Endothelial cell of umbilical vein (primary cell): ENCODE data around the gene ZFYVE9. TPM values are rescaled to one million over a fixed set of nuclear protein-coding genes. Genes with fewer than 3 reads are reported as not detected.
"Not testable (repeated sequence)": the region's sequence is repeated elsewhere in the genome, so short reads cannot be mapped to it uniquely, and the experiment has no call there.

Experiments used
- BruUV-seq: library from RNA; stranded (reverse); fragments of 400-500 nt; replicated peaks from 2 replicates; lab custom pipeline; 2021; lab: Mats Ljungman, UMichigan
- CTCF ChIA-PET: fragments of 300-600, 350-600 bp; sonication (Branson Sonifier 250); formaldehyde crosslinking; loops from one replicate; lab custom pipeline; 2021; ENCODE audit warnings: antibody characterized with exemption, inconsistent platforms; lab: Charles Lee
- POLR2A ChIA-PET: fragments of 300-600, 350-600 bp; sonication (Branson Sonifier 250); formaldehyde crosslinking; loops from one replicate; lab custom pipeline; 2021; ENCODE audit warnings: antibody characterized with exemption, inconsistent platforms; lab: Charles Lee
- DNase-seq: peaks from one replicate; pipeline ENCODE4 v3.0.0-alpha.2; 2011; ENCODE audit warnings: low read depth, low spot score
- FAIRE-seq: peaks from 2 replicates; lab custom pipeline; 2011; peaks lifted over from hg19 to GRCh38; lab: Jason Lieb, UNC
- H2AFZ ChIP-seq: 2 replicates; pipeline ENCODE4 v1.6.0; 2012; ENCODE audit warnings: low read depth, low read length, control low read depth, inconsistent platforms
- H3K27ac ChIP-seq: 2 replicates; pipeline ENCODE4 v1.5.1; 2011; ENCODE audit warnings: low read depth, mild to moderate bottlenecking, control low read depth, low read length, moderate library complexity; ENCODE audit not compliant: insufficient read depth
- H3K27me3 ChIP-seq, 2 experiments: 2 replicates each; pipeline versions ENCODE4 v1.6.0 to v1.6.1; 2011; ENCODE audit warnings: low read length in 2 of 2, mixed read lengths in 1 of 2; ENCODE audit not compliant: control insufficient read depth in 2 of 2, insufficient read depth in 2 of 2
- H3K36me3 ChIP-seq, 2 experiments: 2 replicates in 1 of 2; 3 replicates in 1 of 2; pipeline ENCODE4 v1.5.1; 2011; ENCODE audit warnings: low read length in 2 of 2, mild to moderate bottlenecking in 1 of 2, moderate library complexity in 1 of 2; ENCODE audit not compliant: control insufficient read depth in 2 of 2, insufficient read depth in 2 of 2; ENCODE audit errors: extremely low read depth in 1 of 2
- H3K4me1 ChIP-seq: 3 replicates; pipeline ENCODE4 v1.5.1; 2011; ENCODE audit warnings: mild to moderate bottlenecking, low read length; ENCODE audit not compliant: control insufficient read depth, insufficient read depth; ENCODE audit errors: extremely low read depth
- H3K4me2 ChIP-seq: 2 replicates; pipeline ENCODE4 v1.6.1; 2011; ENCODE audit warnings: low read length, control low read depth, mixed read lengths; ENCODE audit not compliant: insufficient read depth
- H3K4me3 ChIP-seq, 3 experiments: fragments of 200-600 bp in 1 of 3; sonication (generic), shearing (Covaris generic) in 1 of 3; replicated peaks in 1 of 3; 2 replicates each; pipeline ENCODE4 v1.5.1; 2011 to 2016; ENCODE audit warnings: control low read depth in 3 of 3, low read length in 3 of 3, mild to moderate bottlenecking in 2 of 3, inconsistent platforms in 1 of 3, low read depth in 1 of 3, moderate library complexity in 1 of 3; ENCODE audit not compliant: insufficient read depth in 1 of 3
- H3K79me2 ChIP-seq: 2 replicates; pipeline ENCODE4 v1.6.0; 2012; ENCODE audit warnings: low read length, inconsistent platforms; ENCODE audit not compliant: control insufficient read depth, insufficient read depth
- H3K9ac ChIP-seq: replicated peaks from 2 replicates; pipeline ENCODE3; 2011; ENCODE audit warnings: low read length, control low read depth; ENCODE audit not compliant: insufficient read depth; ENCODE audit errors: extremely low read depth
- H3K9me1 ChIP-seq: replicated peaks from 3 replicates; pipeline ENCODE4 v1.6.0; 2011; ENCODE audit warnings: mild to moderate bottlenecking, low read length; ENCODE audit not compliant: control insufficient read depth, insufficient read depth; ENCODE audit errors: extremely low read depth
- H3K9me3 ChIP-seq: replicated peaks from 2 replicates; pipeline ENCODE4 v1.5.1; 2012; ENCODE audit warnings: low read length, inconsistent platforms; ENCODE audit not compliant: control insufficient read depth, insufficient read depth
- H4K20me1 ChIP-seq: replicated peaks from 2 replicates; pipeline ENCODE3; 2011; ENCODE audit warnings: mild to moderate bottlenecking, low read length; ENCODE audit not compliant: control insufficient read depth, insufficient read depth; ENCODE audit errors: extremely low read depth
- MAX ChIP-seq: IDR thresholded peaks from 2 replicates; pipeline ENCODE4 v1.6.1; 2011; ENCODE audit not compliant: insufficient read depth, insufficient read length
- POLR2A ChIP-seq: IDR thresholded peaks from 2 replicates; pipeline ENCODE4 v1.6.1; 2012; ENCODE audit warnings: low read depth, mild to moderate bottlenecking, control low read depth, low read length
- dilution Hi-C: fragments of 300-500 bp; cut with MboI; formaldehyde crosslinking; loops from one replicate; pipeline ENCODE4 v1.15.0; 2019; ENCODE audit warnings: low sequenced_read_pairs; ENCODE audit not compliant: extremely low pct_ligation_motif_present
- intact Hi-C: fragments of 100-400 bp; cut with micrococcal nuclease; formaldehyde crosslinking; loops from one replicate; pipeline ENCODE4 v1.10.0; 2022
- polyA plus RNA-seq, 4 experiments: library from polyadenylated mRNA; depleted of rRNA in 3 of 4; stranded (reverse) in 3 of 4; unstranded in 1 of 4; fragments of >200 nt; gene quantifications; 2 replicates each; pipeline versions ENCODE4 v1.2.1 to v1.2.3, GENCODE V29; 2011 to 2012; ENCODE audit warnings: missing spikeins in 1 of 4
- total RNA-seq: library from RNA; stranded (reverse); gene quantifications from 2 replicates; pipeline ENCODE4 v1.2.3, GENCODE V29; 2021

The ZFYVE9 gene
- total and polyA plus RNA-seq, 2 donors (not counting 3 experiments of a cell fraction or from before 2014, with no cell fraction given), result 4.1 to 16.8 TPM

GRCh38 chr1:52145137-52145536 is 3.2 kb downstream of the ZFYVE9 start:
- FAIRE-seq, result no peak
- CTCF ChIA-PET, result interaction anchor here (0.7 to 1.5 kb wide), 2 partner anchors 30 to 144 kb away, joined by 3 read pairs; no protein-coding TSS in a partner anchor
- intact Hi-C loops, result no loop called here

GRCh38 chr1:52150445-52150844 is 8.6 kb downstream of the ZFYVE9 start:
- H3K4me1 ChIP-seq, POLR2A ChIA-PET, H2AFZ ChIP-seq, intact Hi-C loops, H3K9me3 ChIP-seq, H3K4me3 ChIP-seq, H4K20me1 ChIP-seq, H3K4me2 ChIP-seq, FAIRE-seq, H3K27ac ChIP-seq, dilution Hi-C loops, BruUV-seq, H3K9me1 ChIP-seq, H3K27me3 ChIP-seq, H3K36me3 ChIP-seq, DNase-seq, H3K9ac ChIP-seq: not testable (repeated sequence)
- H3K79me2 ChIP-seq, result peaks cover 49% of the 10 kb centered on the region
- CTCF ChIA-PET, result interaction anchor here (1.6 kb wide), 1 partner anchor 144 kb away, joined by 3 read pairs; no protein-coding TSS in a partner anchor

More at GRCh38 chr1:52145137-52145536, 3.2 kb downstream of the ZFYVE9 start:
- Histone ChIP-seq H3K9me3 (no peaks in the 10 kb centered on the region), H3K9ac (no peak overlapping the region), H4K20me1 (no peaks in the 10 kb centered on the region), H3K4me3 (no peak overlapping the region), H3K27me3 (no peaks in the 10 kb centered on the region), H3K4me2 (no peak overlapping the region), H3K9me1 (no peaks in the 10 kb centered on the region), H3K79me2 (peaks cover 58% of the 10 kb centered on the region), H3K4me1 (peaks cover 23% of the 10 kb centered on the region), H3K27ac (no peak overlapping the region), H2AFZ (no peak overlapping the region), H3K36me3 (no peaks in the 10 kb centered on the region)
- POLR2A ChIA-PET, result no interaction called here
- TF ChIP-seq POLR2A, result no peak
- no peak for TF ChIP-seq MAX
- no peak for DNase-seq
- BruUV-seq, result no TSS peak
- dilution Hi-C loops, result no loop called here
